LNCaP clone FGC (cell line): ENCODE data around the gene RGS6.

Source experiments
- DNase-seq: peaks from one replicate; pipeline ENCODE4 v3.0.0-alpha.2; 2011; ENCODE audit warnings: low read depth
- H3K4me3 ChIP-seq: 2 replicates; pipeline ENCODE4 v1.5.1; 2011; ENCODE audit warnings: mild to moderate bottlenecking, low read depth, low read length, control low read depth
- TF ChIP-seq, protein P1 (sequence below): IDR thresholded peaks from 2 replicates; pipeline ENCODE4 v1.5.1; 2012; ENCODE audit warnings: mild to moderate bottlenecking; ENCODE audit not compliant: control insufficient read depth, insufficient read depth; ENCODE audit errors: extremely low read depth

The RGS6 gene

DNA sequence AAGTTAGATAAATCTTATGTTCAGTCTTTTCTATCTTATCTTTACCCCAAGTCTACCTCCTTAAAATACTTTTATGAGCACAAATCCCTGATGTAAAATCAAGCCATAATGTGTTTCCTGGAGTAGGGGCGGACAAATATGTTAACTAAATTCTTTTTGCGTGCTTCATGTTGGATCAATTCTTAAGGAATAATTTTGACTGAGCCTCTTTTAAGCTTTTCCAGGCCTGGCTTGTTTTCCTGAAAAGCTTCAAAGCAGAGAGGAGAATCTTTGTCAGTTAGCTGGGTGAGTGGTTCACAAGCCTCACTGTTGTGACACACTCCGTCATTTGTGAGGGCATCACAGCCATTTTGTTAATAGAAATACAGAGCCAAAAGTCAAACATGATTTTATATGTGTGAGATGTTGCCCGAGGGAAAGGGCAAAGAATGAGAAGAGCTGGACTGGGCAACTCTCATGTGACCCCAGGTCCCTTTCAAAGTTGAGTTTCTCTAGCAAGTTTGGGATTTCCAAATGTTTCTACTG is 468.9 kb downstream of the RGS6 start:
- no peak overlapping the region for H3K4me3 ChIP-seq
- no peak for DNase-seq
- TF ChIP-seq, protein P1, sequence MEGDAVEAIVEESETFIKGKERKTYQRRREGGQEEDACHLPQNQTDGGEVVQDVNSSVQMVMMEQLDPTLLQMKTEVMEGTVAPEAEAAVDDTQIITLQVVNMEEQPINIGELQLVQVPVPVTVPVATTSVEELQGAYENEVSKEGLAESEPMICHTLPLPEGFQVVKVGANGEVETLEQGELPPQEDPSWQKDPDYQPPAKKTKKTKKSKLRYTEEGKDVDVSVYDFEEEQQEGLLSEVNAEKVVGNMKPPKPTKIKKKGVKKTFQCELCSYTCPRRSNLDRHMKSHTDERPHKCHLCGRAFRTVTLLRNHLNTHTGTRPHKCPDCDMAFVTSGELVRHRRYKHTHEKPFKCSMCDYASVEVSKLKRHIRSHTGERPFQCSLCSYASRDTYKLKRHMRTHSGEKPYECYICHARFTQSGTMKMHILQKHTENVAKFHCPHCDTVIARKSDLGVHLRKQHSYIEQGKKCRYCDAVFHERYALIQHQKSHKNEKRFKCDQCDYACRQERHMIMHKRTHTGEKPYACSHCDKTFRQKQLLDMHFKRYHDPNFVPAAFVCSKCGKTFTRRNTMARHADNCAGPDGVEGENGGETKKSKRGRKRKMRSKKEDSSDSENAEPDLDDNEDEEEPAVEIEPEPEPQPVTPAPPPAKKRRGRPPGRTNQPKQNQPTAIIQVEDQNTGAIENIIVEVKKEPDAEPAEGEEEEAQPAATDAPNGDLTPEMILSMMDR = no peak

GRCh38 chr14:72401632-72402376 is 469.6 kb downstream of the RGS6 start:
- TF ChIP-seq, protein P1 = no peak
- no peak overlapping the region for H3K4me3 ChIP-seq
- DNase-seq = no peak

- TF ChIP-seq, protein P1 = no peak
- DNase-seq = no peak
- no peak overlapping the region for H3K4me3 ChIP-seq
Measured at GRCh38 chr14:72402377-72402772, 470.1 kb downstream of the RGS6 start.

DNA sequence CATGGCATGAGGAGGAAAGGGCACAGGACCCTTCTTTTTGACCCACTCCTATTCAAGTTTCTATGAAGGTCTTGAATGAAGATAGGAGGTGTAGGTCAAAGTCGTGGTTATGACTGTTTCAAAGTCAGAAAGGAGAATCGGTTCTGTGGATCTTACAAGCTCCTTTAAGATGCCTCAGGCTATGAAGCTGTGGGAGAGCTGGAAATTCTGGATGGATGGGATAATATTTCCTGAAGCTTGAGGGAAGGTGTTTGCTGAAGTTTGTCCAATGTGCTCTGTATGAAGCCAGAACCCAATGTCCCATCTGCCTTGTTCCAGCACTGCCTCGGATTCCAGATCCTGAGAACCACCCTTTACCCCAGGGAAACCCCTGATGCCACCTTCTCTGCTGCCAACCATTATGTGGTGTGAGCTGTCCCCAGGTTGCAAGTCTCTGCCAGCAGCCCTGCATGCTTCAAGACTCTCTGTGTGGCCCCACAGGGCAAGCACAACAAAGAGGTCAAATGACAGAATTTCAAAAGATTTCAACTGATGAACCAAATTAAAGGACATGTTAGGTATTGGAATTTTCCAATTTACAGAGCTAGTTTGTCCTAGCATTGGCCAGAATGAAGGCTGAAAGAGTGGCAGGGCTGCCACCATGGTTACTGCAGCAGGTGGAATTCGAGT is 472.0 kb downstream of the RGS6 start:
- TF ChIP-seq, protein P1 = no peak
- H3K4me3 ChIP-seq = no peak overlapping the region
- peak; percentile 67 for DNase-seq

DNA sequence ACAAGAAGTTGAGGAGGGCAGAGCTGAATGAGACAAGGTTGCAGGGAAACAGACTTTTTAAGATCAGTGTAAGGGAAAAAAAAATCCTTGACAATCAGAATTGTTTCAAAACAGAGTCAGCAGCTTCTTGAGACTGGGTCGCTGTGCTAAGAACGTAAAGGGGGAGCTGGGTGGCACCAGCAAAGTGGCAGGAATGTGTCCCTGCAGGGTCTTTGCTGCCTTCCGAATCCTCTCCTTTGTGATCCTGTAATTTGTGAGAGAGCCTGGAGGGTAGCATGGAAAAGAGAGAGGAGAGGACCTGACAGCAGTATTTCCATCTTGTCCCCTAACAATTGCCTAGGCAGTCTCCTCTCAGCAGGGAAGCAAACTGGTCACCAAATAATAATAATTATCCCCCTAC is 472.8 kb downstream of the RGS6 start:
- TF ChIP-seq, protein P1 = no peak
- no peak for DNase-seq
- H3K4me3 ChIP-seq = no peak overlapping the region

DNA sequence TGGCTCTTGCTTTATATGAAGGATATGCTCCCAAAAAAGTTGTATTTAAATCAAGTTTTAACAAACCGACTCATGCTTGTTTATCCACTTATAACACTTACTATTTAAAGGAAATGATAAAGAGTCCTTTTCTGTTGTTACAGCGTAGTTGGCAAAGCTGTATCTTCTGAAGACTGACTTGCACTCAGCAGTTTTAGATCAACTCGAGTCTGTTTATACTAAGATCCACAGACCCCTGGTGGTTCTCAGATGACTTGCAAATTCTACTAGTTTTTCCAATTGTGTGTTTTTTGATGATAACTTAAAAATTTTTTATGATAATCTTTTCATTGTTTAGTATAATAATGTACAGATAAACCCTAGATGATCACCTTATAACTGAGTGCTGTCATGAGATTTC is 475.8 kb downstream of the RGS6 start:
- no peak for DNase-seq
- no peak overlapping the region for H3K4me3 ChIP-seq
- TF ChIP-seq, protein P1 = no peak
